NT2/D1 (cell line): ENCODE results near the gene TECPR2.

Experiments
- YY1 ChIP-seq: IDR thresholded peaks from 2 replicates; pipeline ENCODE4 v1.6.1; 2011; ENCODE audit not compliant: insufficient read length, insufficient read depth
- ZNF274 ChIP-seq: IDR thresholded peaks from 2 replicates; pipeline ENCODE4 v1.6.1; 2011; ENCODE audit warnings: mild to moderate bottlenecking, low read depth, low read length

DNA sequence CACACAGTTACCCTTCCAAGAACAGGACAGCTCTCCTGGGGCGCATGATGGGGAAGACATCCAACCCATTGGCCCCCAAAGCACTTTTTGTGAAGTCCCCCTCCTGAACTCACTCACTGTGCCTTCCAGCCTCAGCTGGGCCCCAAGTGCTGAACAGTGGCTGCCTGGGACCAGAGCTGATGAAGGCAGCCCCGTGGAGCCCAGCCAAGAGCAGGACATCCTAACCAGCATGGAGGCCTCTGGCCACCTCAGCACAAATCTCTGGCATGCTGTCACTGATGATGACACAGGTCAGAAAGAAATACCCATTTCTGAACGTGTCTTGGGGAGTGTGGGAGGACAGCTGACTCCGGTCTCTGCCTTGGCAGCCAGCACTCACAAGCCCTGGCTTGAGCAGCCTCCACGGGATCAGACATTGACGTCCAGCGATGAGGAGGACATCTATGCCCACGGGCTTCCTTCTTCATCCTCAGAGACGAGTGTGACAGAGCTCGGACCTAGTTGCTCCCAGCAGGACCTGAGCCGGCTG is 72.0 kb downstream of the TECPR2 start:
- TF ChIP-seq ZNF274 (no peak), YY1 (no peak)
